Neural crest cell (in vitro differentiated cells): ENCODE results near the gene PLEKHM2. TPM values are rescaled to one million over a fixed set of nuclear protein-coding genes. Genes with fewer than 3 reads are reported as not detected.

Experiments used
- DNase-seq: peaks from one replicate; pipeline ENCODE4 v3.0.0; 2021; ENCODE audit warnings: low read depth, mixed read lengths, low spot score
- H3K27ac Mint-ChIP-seq: one replicate; pipeline ENCODE4 v1.8.0; 2021; ENCODE audit warnings: mild to moderate bottlenecking, mixed read lengths; ENCODE audit not compliant: unreplicated experiment
- H3K27me3 Mint-ChIP-seq: 2 replicates; pipeline ENCODE4 v1.8.0; 2021; ENCODE audit warnings: low read depth, mild to moderate bottlenecking, mixed read lengths
- H3K36me3 Mint-ChIP-seq: 2 replicates; pipeline ENCODE4 v1.8.0; 2021; ENCODE audit warnings: low read depth, mild to moderate bottlenecking, mixed read lengths
- H3K4me1 Mint-ChIP-seq: 2 replicates; pipeline ENCODE4 v1.8.0; 2021; ENCODE audit warnings: mixed read lengths
- H3K4me3 Mint-ChIP-seq: one replicate; pipeline ENCODE4 v1.8.0; 2021; ENCODE audit warnings: mild to moderate bottlenecking, mixed read lengths
- H3K9me3 Mint-ChIP-seq: 2 replicates; pipeline ENCODE4 v1.8.0; 2021; ENCODE audit warnings: mixed read lengths
- total RNA-seq: library from RNA; stranded (reverse); gene quantifications from 2 replicates; pipeline ENCODE4 v1.2.1, GENCODE V29; 2021
- TF ChIP-seq, protein P1 (sequence below): fragments of 200-600 bp; sonication (generic); conservative IDR thresholded peaks from 2 replicates; pipeline ENCODE4 v1.5.0; 2021; ENCODE audit warnings: antibody characterized with exemption, mild to moderate bottlenecking

The PLEKHM2 gene
- total RNA-seq, 1 donor from 2014 or later = 64.5 TPM

GRCh38 chr1:15676010-15676409 lies 8.1 kb upstream of the PLEKHM2 start:
- Mint-ChIP-seq H3K4me3 (no peak overlapping the region), H3K27me3 (no peaks in the 10 kb centered on the region), H3K4me1 (no peaks in the 10 kb centered on the region), H3K36me3 (no peaks in the 10 kb centered on the region), H3K9me3 (no peaks in the 10 kb centered on the region), H3K27ac (no peak overlapping the region)
- TF ChIP-seq, protein P1, sequence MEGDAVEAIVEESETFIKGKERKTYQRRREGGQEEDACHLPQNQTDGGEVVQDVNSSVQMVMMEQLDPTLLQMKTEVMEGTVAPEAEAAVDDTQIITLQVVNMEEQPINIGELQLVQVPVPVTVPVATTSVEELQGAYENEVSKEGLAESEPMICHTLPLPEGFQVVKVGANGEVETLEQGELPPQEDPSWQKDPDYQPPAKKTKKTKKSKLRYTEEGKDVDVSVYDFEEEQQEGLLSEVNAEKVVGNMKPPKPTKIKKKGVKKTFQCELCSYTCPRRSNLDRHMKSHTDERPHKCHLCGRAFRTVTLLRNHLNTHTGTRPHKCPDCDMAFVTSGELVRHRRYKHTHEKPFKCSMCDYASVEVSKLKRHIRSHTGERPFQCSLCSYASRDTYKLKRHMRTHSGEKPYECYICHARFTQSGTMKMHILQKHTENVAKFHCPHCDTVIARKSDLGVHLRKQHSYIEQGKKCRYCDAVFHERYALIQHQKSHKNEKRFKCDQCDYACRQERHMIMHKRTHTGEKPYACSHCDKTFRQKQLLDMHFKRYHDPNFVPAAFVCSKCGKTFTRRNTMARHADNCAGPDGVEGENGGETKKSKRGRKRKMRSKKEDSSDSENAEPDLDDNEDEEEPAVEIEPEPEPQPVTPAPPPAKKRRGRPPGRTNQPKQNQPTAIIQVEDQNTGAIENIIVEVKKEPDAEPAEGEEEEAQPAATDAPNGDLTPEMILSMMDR = no peak
- DNase-seq = no peak

- no peak for DNase-seq
- Mint-ChIP-seq H3K36me3 (no peaks in the 10 kb centered on the region), H3K27me3 (no peaks in the 10 kb centered on the region), H3K4me1 (no peaks in the 10 kb centered on the region), H3K27ac (no peak overlapping the region), H3K4me3 (no peak overlapping the region), H3K9me3 (no peaks in the 10 kb centered on the region)
- TF ChIP-seq, protein P1 = no peak
Measured at GRCh38 chr1:15676688-15677661, 7.1 kb upstream of the PLEKHM2 start.

- peak overlapping the region; percentile 84 for H3K27ac Mint-ChIP-seq
- TF ChIP-seq, protein P1 = no peak
- H3K36me3 Mint-ChIP-seq = no peaks in the 10 kb centered on the region
- no peaks in the 10 kb centered on the region for H3K27me3 Mint-ChIP-seq
- peaks cover 5% of the 10 kb centered on the region for H3K4me1 Mint-ChIP-seq
- no peak for DNase-seq
- no peak overlapping the region for H3K4me3 Mint-ChIP-seq
- no peaks in the 10 kb centered on the region for H3K9me3 Mint-ChIP-seq
Measured at GRCh38 chr1:15678578-15678977, 5.5 kb upstream of the PLEKHM2 start.

- peak overlapping the region; percentile 33 for H3K4me3 Mint-ChIP-seq
- no peak overlapping the region for H3K27ac Mint-ChIP-seq
- TF ChIP-seq, protein P1 = no peak
- no peaks in the 10 kb centered on the region for H3K9me3 Mint-ChIP-seq
- H3K4me1 Mint-ChIP-seq = peaks cover 8% of the 10 kb centered on the region
- no peaks in the 10 kb centered on the region for H3K27me3 Mint-ChIP-seq
- no peaks in the 10 kb centered on the region for H3K36me3 Mint-ChIP-seq
- DNase-seq = no peak
Measured at GRCh38 chr1:15680131-15680530, 4.0 kb upstream of the PLEKHM2 start.

DNA sequence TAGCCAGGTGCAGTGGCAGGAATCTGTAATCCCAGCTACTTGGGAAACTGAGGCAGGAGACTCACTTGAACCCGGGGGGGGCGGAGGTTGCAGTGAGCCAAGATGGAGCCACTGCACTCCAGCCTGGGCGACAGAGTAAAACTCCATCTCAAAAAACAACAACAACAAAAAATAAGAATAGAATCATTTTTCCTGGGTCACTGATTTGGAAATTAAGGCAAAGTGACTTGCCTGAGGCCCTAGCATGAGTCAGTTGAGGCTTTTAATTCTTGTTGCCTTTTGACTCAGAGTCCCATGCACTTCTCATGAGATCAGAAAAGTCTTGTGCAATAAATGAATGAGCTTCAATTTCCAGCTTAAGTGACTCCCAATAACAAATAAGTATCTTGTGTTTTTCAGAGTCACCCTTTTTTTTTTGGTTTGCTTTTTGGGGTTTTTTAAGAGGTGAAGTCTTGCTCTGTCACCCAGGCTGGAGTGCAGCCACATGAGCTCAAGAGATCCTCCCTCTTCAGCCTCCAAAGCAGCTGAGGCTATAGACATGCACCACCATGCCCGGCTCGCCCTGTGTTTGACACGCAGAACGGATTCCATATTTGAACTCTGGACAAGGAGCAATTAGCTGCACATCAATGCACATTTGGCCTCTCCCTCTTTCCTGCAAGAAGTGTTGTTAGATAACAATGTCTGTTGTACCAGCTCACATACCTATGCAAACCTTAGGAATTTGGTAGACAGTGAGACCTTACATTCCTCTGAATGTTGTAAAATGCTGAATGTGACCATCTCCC lies 3.4 kb upstream of the PLEKHM2 start:
- no peaks in the 10 kb centered on the region for H3K9me3 Mint-ChIP-seq
- H3K27ac Mint-ChIP-seq = no peak overlapping the region
- H3K4me3 Mint-ChIP-seq = peak overlapping the region; percentile 61
- H3K36me3 Mint-ChIP-seq = no peaks in the 10 kb centered on the region
- TF ChIP-seq, protein P1 = no peak
- peaks cover 15% of the 10 kb centered on the region for H3K4me1 Mint-ChIP-seq
- no peaks in the 10 kb centered on the region for H3K27me3 Mint-ChIP-seq
- no peak for DNase-seq
